GM12878 (cell line): ENCODE measurements around the gene NRBF2. TPM values are rescaled to one million over a fixed set of nuclear protein-coding genes. Genes with fewer than 3 reads are reported as not detected.

ENCODE experiments used
- ATAC-seq: fragments of 200-7000 bp; cut with Tn5 transposase; 3 replicates; pipeline ENCODE4 v1.9.1; 2020; ENCODE audit warnings: mild to moderate bottlenecking, moderate library complexity
- BruUV-seq: library from RNA; stranded (reverse); fragments of 400-500 nt; replicated peaks from 2 replicates; lab custom pipeline; 2021; lab: Mats Ljungman, UMichigan
- CTCF ChIA-PET: fragments of 300-600 bp; sonication (Branson Sonifier 250); formaldehyde crosslinking; extraction: SDS; loops from one replicate; lab custom pipeline; 2021; ENCODE audit warnings: inconsistent platforms; lab: Yijun Ruan, JAX
- POLR2A ChIA-PET: fragments of 350-600 bp; formaldehyde crosslinking; extraction: SDS; loops from one replicate; lab custom pipeline; 2021; ENCODE audit warnings: inconsistent platforms; lab: Charles Lee
- RAD21 ChIA-PET: fragments of 300-600 bp; sonication (Branson Sonifier 250); formaldehyde crosslinking; loops from one replicate; lab custom pipeline; 2023; ENCODE audit warnings: antibody characterized with exemption; ENCODE audit not compliant: unreplicated experiment; lab: Charles Lee
- SMC1A ChIA-PET: fragments of 300-600 bp; sonication (Branson Sonifier 250); formaldehyde crosslinking; loops from one replicate; lab custom pipeline; 2023; ENCODE audit not compliant: unreplicated experiment, uncharacterized antibody; lab: Charles Lee
- DNase-seq: peaks from one replicate; pipeline ENCODE4 v3.0.0-alpha.2; 2011; ENCODE audit warnings: low read depth, low spot score
- FAIRE-seq: peaks from 3 replicates; lab custom pipeline; 2011; peaks lifted over from hg19 to GRCh38; lab: Jason Lieb, UNC
- H2AFZ ChIP-seq: 2 replicates; pipeline ENCODE4 v1.6.0; 2011; ENCODE audit warnings: low read depth, low read length, control low read depth; ENCODE audit not compliant: control insufficient read depth
- H3K27ac ChIP-seq: 2 replicates; pipeline ENCODE4 v1.5.1; 2011; ENCODE audit warnings: control low read depth; ENCODE audit not compliant: control insufficient read depth, insufficient read depth
- H3K27me3 ChIP-seq, 2 experiments: replicated peaks in 1 of 2; 2 replicates each; pipeline versions ENCODE4 v1.6.0 to v1.6.1; 2011; ENCODE audit warnings: low read length in 1 of 2; ENCODE audit not compliant: control insufficient read depth in 2 of 2, insufficient read depth in 2 of 2
- H3K36me3 ChIP-seq, 2 experiments: 2 replicates each; pipeline ENCODE4 v1.5.1; 2011; ENCODE audit warnings: low read length in 1 of 2; ENCODE audit not compliant: control insufficient read depth in 2 of 2, insufficient read depth in 2 of 2
- H3K4me1 ChIP-seq: 2 replicates; pipeline ENCODE4 v1.6.1; 2011; ENCODE audit warnings: mild to moderate bottlenecking, low read length, moderate library complexity, mixed read lengths; ENCODE audit not compliant: control insufficient read depth, insufficient read depth
- H3K4me2 ChIP-seq: 2 replicates; pipeline ENCODE4 v1.6.0; 2011; ENCODE audit warnings: control low read depth; ENCODE audit not compliant: control insufficient read depth, insufficient read depth
- H3K4me3 ChIP-seq: fragments of 200-600 bp; sonication (generic); 2 replicates; pipeline ENCODE4 v1.5.1; 2016
- H3K79me2 ChIP-seq: 2 replicates; pipeline ENCODE4 v1.6.0; 2011; ENCODE audit warnings: low read length; ENCODE audit not compliant: control insufficient read depth, insufficient read depth
- H3K9ac ChIP-seq: 2 replicates; pipeline ENCODE4 v1.8.0; 2011; ENCODE audit warnings: low read length, control low read depth, mixed read lengths; ENCODE audit not compliant: control insufficient read depth, insufficient read depth
- H3K9me3 ChIP-seq: replicated peaks from 3 replicates; pipeline ENCODE4 v1.5.1; 2011; ENCODE audit warnings: mild to moderate bottlenecking, low read length; ENCODE audit not compliant: control insufficient read depth, insufficient read depth
- H4K20me1 ChIP-seq: 2 replicates; pipeline ENCODE4 v1.6.0; 2011; ENCODE audit not compliant: control insufficient read depth, insufficient read depth
- MTA3 ChIP-seq: IDR thresholded peaks from 2 replicates; pipeline ENCODE4 v1.6.1; 2012; ENCODE audit warnings: low read length, inconsistent platforms, borderline replicate concordance
- PKNOX1 ChIP-seq: fragments of 450-650 bp; IDR thresholded peaks from 2 replicates; pipeline ENCODE4 v1.6.1; 2016; ENCODE audit warnings: mild to moderate bottlenecking
- POLR2AphosphoS5 ChIP-seq: IDR thresholded peaks from 2 replicates; pipeline ENCODE4 v1.6.1; 2011; ENCODE audit warnings: mild to moderate bottlenecking, low read length, inconsistent platforms
- STAT3 ChIP-seq: IDR thresholded peaks from 2 replicates; pipeline ENCODE4 v1.6.1; 2011; ENCODE audit warnings: low read depth, low read length, improper control_type of control experiment
- TAF1 ChIP-seq: IDR thresholded peaks from 2 replicates; pipeline ENCODE4 v1.6.1; 2011; ENCODE audit warnings: mild to moderate bottlenecking, low read depth, low read length, borderline replicate concordance
- ZNF592 ChIP-seq: fragments of 450-650 bp; IDR thresholded peaks from 2 replicates; pipeline ENCODE4 v1.6.1; 2017; ENCODE audit warnings: mild to moderate bottlenecking, moderate library complexity
- ZZZ3 ChIP-seq: IDR thresholded peaks from 2 replicates; pipeline ENCODE4 v1.6.1; 2011; ENCODE audit warnings: low read depth; ENCODE audit not compliant: control insufficient read depth, insufficient read length
- WGBS: methylation state at CpG from one replicate; pipeline ENCODE4 v1.1.6; 2016; ENCODE audit warnings: low lambda C conversion rate; ENCODE audit not compliant: insufficient replicate concordance, insufficient coverage; ENCODE audit errors: missing lambda C conversion rate; 5-methylcytosine and 5-hydroxymethylcytosine counted together
- in situ Hi-C: fragments of 300-500 bp; cut with MboI; formaldehyde crosslinking; loops from 9 replicates; pipeline ENCODE4 v1.14.3; 2018; ENCODE audit warnings: mixed read lengths
- intact Hi-C: fragments of 100-400 bp; cut with micrococcal nuclease; formaldehyde crosslinking; loops from one replicate; pipeline ENCODE4 v1.14.2; 2022; ENCODE audit not compliant: unreplicated experiment
- polyA plus RNA-seq, 11 experiments: library from polyadenylated mRNA; depleted of rRNA in 4 of 11; unstranded in 6 of 11; stranded (reverse) in 5 of 11; fragments of >200 nt; fragmentation: Nextera tagmentation in 4 of 11; fragmentation: Illumina TruSeq in 1 of 11; extraction: Ambion mirVana in 4 of 11; extraction: Trizol in 1 of 11; gene quantifications; 1 replicate in 1 of 11; 2 replicates in 10 of 11; pipeline versions ENCODE4 v1.2.1 to v1.2.3, GENCODE V29; 2011 to 2016; ENCODE audit warnings: inconsistent platforms in 2 of 11, missing spikeins in 2 of 11, low read depth in 1 of 11
- total RNA-seq, 4 experiments: library from RNA; depleted of rRNA in 3 of 4; stranded (reverse); fragments of >200 nt in 3 of 4; fragmentation: Illumina TruSeq in 1 of 4; extraction: Trizol in 1 of 4; gene quantifications; 2 replicates each; pipeline versions ENCODE4 v1.2.1 to v1.2.3, GENCODE V29; 2013 to 2021
- TF ChIP-seq, protein P1 (sequence below): IDR thresholded peaks from 2 replicates; pipeline ENCODE4 v1.6.1; 2011; ENCODE audit warnings: borderline replicate concordance, low read depth, mild to moderate bottlenecking, moderate library complexity, mixed read lengths, low read length; ENCODE audit not compliant: insufficient read depth; ENCODE audit errors: extremely low read length

NRBF2 gene
- total and polyA plus RNA-seq, 10 of the 15 experiments (the other 5 are each of a cell fraction or from before 2014, with no cell fraction given) = 17.8 to 39.8 (median 27.7) TPM

GRCh38 chr10:63161592-63161991 is 28.5 kb downstream of the NRBF2 start:
- in situ Hi-C loops = no loop called here
- ATAC-seq = no peak
- 72% methylated on average over 2 of the region's 2 CpGs for WGBS
- Histone ChIP-seq H3K4me2 (no peak overlapping the region), H4K20me1 (no peaks in the 10 kb centered on the region), H3K36me3 (peaks cover 1 to 11% of the 10 kb centered on the region in 2 experiments; a peak in 3 of 4 replicates), H3K27ac (no peak overlapping the region), H3K4me3 (no peak overlapping the region), H3K79me2 (no peaks in the 10 kb centered on the region), H2AFZ (no peak overlapping the region), H3K9ac (no peak overlapping the region), H3K27me3 (no peaks in the 10 kb centered on the region), H3K4me1 (peaks cover 3% of the 10 kb centered on the region; the same call in 1 of the 2 replicates), H3K9me3 (no peaks in the 10 kb centered on the region)
- SMC1A ChIA-PET = interaction anchor here (0.6 to 6.9 kb wide), 11 partner anchors 15 to 724 kb away, joined by 3 to 103 read pairs (median 4); no protein-coding TSS in a partner anchor
- CTCF ChIA-PET = interaction anchor here (0.8 to 17.6 kb wide), 11 partner anchors 15 to 896 kb away, joined by 3 to 521 read pairs (median 4); no protein-coding TSS in a partner anchor
- intact Hi-C loops = no loop called here
- RAD21 ChIA-PET = interaction anchor here (1.2 to 6.0 kb wide), 10 partner anchors 12 to 571 kb away, joined by 3 to 47 read pairs (median 4); no protein-coding TSS in a partner anchor
- FAIRE-seq = no peak
- no peak for DNase-seq
- no TSS peak for BruUV-seq
- TF ChIP-seq, protein P1, sequence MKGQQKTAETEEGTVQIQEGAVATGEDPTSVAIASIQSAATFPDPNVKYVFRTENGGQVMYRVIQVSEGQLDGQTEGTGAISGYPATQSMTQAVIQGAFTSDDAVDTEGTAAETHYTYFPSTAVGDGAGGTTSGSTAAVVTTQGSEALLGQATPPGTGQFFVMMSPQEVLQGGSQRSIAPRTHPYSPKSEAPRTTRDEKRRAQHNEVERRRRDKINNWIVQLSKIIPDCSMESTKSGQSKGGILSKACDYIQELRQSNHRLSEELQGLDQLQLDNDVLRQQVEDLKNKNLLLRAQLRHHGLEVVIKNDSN = no peak
- 0 out of 2 replicates have a peak, but pooled peaks have one; percentile 35 for TF ChIP-seq POLR2AphosphoS5
- POLR2A ChIA-PET = interaction anchor here (1.0 kb wide), 1 partner anchor 467 kb away, joined by 3 read pairs; no protein-coding TSS in a partner anchor

GRCh38 chr10:63164166-63164623 is 31.1 kb downstream of the NRBF2 start:
- DNase-seq = no peak
- no peak for FAIRE-seq
- H3K9me3 ChIP-seq = no peaks in the 10 kb centered on the region
- no peak overlapping the region for H2AFZ ChIP-seq
- H3K36me3 ChIP-seq = peaks cover 1 to 14% of the 10 kb centered on the region in 2 experiments
- H3K4me2 ChIP-seq = no peak overlapping the region
- H3K27ac ChIP-seq = no peak overlapping the region
- no peak overlapping the region for H3K9ac ChIP-seq
- no peaks in the 10 kb centered on the region for H3K27me3 ChIP-seq
- POLR2A ChIA-PET = no interaction called here
- no peak overlapping the region for H3K4me3 ChIP-seq
- intact Hi-C loops = no loop called here
- 66% methylated on average over 2 of the region's 2 CpGs for WGBS
- BruUV-seq = no TSS peak
- SMC1A ChIA-PET = interaction anchor here (4.2 to 7.5 kb wide), 3 partner anchors 42 to 556 kb away, joined by 23 to 264 read pairs (median 107); no protein-coding TSS in a partner anchor
- TF ChIP-seq ZZZ3 = no peak
- TF ChIP-seq ZNF592 = no peak
- no peak for TF ChIP-seq PKNOX1
- no peak for TF ChIP-seq TAF1
- TF ChIP-seq STAT3 = no peak
- TF ChIP-seq MTA3 = no peak
- TF ChIP-seq, all 136 proteins: peak for 0
- no peaks in the 10 kb centered on the region for H3K79me2 ChIP-seq
- in situ Hi-C loops = no loop called here
- H3K4me1 ChIP-seq = no peaks in the 10 kb centered on the region
- CTCF ChIA-PET = interaction anchor here (3.8 to 17.6 kb wide), 4 partner anchors 7 to 556 kb away, joined by 23 to 521 read pairs (median 134); no protein-coding TSS in a partner anchor
- ATAC-seq = no peak
- no peaks in the 10 kb centered on the region for H4K20me1 ChIP-seq
- RAD21 ChIA-PET = interaction anchor here (0.6 to 10.2 kb wide), 5 partner anchors 105 to 556 kb away, joined by 3 to 241 read pairs (median 3); no protein-coding TSS in a partner anchor
